Nephron progenitor cell (in vitro differentiated cells): ENCODE data around the gene ACTRT2.

ENCODE experiments used
- DNase-seq: peaks from one replicate; pipeline ENCODE4 v3.0.0; 2021
- H3K27ac Mint-ChIP-seq: 2 replicates; pipeline ENCODE4 v1.8.0; 2021; ENCODE audit warnings: mild to moderate bottlenecking, moderate library complexity, mixed read lengths
- H3K27me3 Mint-ChIP-seq: 2 replicates; pipeline ENCODE4 v1.8.0; 2021; ENCODE audit warnings: mild to moderate bottlenecking, low read depth, mixed read lengths; ENCODE audit not compliant: poor library complexity
- H3K36me3 Mint-ChIP-seq: 2 replicates; pipeline ENCODE4 v1.8.0; 2021; ENCODE audit warnings: low read depth, mixed read lengths
- H3K4me1 Mint-ChIP-seq: 2 replicates; pipeline ENCODE4 v1.8.0; 2021; ENCODE audit warnings: mixed read lengths
- H3K4me3 Mint-ChIP-seq: 2 replicates; pipeline ENCODE4 v1.8.0; 2021; ENCODE audit warnings: mild to moderate bottlenecking, moderate library complexity, mixed read lengths
- H3K9me3 Mint-ChIP-seq: 2 replicates; pipeline ENCODE4 v1.8.0; 2021; ENCODE audit warnings: mild to moderate bottlenecking, moderate library complexity, mixed read lengths
- CTCF ChIP-seq: fragments of 200-600 bp; sonication (generic); IDR thresholded peaks from 2 replicates; pipeline ENCODE4 v1.5.0; 2021; ENCODE audit warnings: antibody characterized with exemption

ACTRT2 gene

GRCh38 chr1:3071565-3072390 is 50.5 kb downstream of the ACTRT2 start:
- TF ChIP-seq CTCF = no peak
- Mint-ChIP-seq H3K36me3 (no peaks in the 10 kb centered on the region), H3K9me3 (no peaks in the 10 kb centered on the region), H3K27me3 (peaks cover 85% of the 10 kb centered on the region), H3K4me1 (peaks cover 16% of the 10 kb centered on the region), H3K27ac (no peak overlapping the region), H3K4me3 (no peak overlapping the region)
- DNase-seq = no peak
